NT2/D1 (cell line): ENCODE measurements around the gene C16orf74.

Experiments used
- YY1 ChIP-seq: IDR thresholded peaks from 2 replicates; pipeline ENCODE4 v1.6.1; 2011; ENCODE audit not compliant: insufficient read length, insufficient read depth
- ZNF274 ChIP-seq: IDR thresholded peaks from 2 replicates; pipeline ENCODE4 v1.6.1; 2011; ENCODE audit warnings: mild to moderate bottlenecking, low read depth, low read length

DNA sequence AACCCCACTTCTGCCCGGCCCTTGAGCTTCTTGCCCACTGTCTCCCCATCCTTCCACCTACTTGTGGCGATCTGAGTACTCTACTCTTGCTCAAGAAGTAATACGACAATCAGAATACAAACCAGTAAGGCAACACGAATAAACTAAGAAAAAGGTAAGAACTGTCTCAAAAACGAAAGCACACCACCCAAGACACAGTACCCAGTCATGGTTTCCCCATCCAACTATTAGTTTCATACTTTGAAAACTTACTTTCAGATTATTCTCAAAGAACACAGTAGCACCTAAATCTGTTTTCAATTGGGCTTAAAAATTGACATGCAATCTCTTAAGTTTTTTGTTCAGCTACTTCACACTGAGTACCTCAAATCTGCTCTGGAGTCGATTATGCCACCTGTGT lies 76.1 kb downstream of the C16orf74 start:
- TF ChIP-seq YY1 (no peak), ZNF274 (no peak)
